Measurements from ENCODE around the gene ZNF593.
A peak's percentile ranks its signal among the peaks of the same experiment; 100 is the strongest.

ZNF593 gene
- 4.4 to 6.4 (median 4.5) reads per million in 3 donors for total RNA-seq

DNA sequence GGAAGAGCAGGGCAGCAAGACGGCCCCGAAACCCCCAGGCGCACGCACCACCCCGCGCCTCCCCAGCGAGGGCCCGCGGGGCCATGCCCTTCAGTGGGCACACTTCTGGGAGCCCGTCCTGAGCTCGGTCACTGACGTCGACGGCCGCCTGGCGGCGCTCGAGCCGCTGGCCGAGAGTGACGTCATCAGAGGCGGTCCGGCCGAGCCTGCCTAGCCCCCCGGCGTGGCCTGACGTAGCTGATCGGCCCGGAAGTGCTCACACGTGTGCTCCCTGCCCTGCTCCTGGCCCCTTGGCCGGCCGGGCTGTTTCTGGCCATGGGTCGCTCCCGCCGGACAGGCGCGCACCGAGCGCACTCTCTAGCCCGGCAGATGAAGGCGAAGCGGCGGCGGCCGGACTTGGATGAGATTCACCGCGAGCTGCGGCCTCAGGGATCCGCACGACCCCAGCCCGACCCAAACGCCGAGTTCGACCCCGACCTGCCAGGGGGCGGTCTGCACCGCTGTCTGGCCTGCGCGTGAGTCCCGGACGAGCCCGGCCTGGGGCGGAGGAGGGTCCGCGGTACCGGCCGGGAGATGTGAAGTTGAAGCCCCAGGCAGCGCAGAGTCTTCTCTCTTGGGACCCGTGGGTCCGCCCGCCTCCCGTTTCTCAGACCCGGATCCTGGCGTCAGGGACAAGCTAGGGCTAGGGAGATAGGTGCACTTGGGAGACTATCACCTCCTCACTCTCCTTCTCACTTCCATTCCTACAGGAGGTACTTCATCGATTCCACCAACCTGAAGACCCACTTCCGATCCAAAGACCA, at the start of gene ZNF593:
ZNF593 (plus strand) TSS at position 240 of the 803 bp plus-strand sequence; CDS start at position 316, 76 bp downstream.
- peak within 1 kb of the TSS; percentile 92 for H3K4me3 ChIP-seq (ENCODE audit: insufficient read depth, low read depth, low read length, poor library complexity, severe bottlenecking)
- DNase-seq = peak; percentile 65 to 82 (median 75)
- H3K4me1 ChIP-seq (ENCODE audit: control insufficient read depth, insufficient read depth, low read length, poor library complexity, severe bottlenecking) = peaks cover 6% of the 10 kb centered on the region
- H3K9me3 ChIP-seq (ENCODE audit: control insufficient read depth, low read length) = no peaks in the 10 kb centered on the region
- H3K36me3 ChIP-seq (ENCODE audit: control insufficient read depth, insufficient read depth, low read length) = no peaks in the 10 kb centered on the region
- H3K27ac ChIP-seq (ENCODE audit: insufficient read depth, low read length, poor library complexity, severe bottlenecking) = peak within 1 kb of the TSS; percentile 74
- no peaks in the 10 kb centered on the region for H3K27me3 ChIP-seq (replicated peaks; ENCODE audit: control insufficient read depth, insufficient read depth, low read length, poor library complexity, severe bottlenecking)

DNA sequence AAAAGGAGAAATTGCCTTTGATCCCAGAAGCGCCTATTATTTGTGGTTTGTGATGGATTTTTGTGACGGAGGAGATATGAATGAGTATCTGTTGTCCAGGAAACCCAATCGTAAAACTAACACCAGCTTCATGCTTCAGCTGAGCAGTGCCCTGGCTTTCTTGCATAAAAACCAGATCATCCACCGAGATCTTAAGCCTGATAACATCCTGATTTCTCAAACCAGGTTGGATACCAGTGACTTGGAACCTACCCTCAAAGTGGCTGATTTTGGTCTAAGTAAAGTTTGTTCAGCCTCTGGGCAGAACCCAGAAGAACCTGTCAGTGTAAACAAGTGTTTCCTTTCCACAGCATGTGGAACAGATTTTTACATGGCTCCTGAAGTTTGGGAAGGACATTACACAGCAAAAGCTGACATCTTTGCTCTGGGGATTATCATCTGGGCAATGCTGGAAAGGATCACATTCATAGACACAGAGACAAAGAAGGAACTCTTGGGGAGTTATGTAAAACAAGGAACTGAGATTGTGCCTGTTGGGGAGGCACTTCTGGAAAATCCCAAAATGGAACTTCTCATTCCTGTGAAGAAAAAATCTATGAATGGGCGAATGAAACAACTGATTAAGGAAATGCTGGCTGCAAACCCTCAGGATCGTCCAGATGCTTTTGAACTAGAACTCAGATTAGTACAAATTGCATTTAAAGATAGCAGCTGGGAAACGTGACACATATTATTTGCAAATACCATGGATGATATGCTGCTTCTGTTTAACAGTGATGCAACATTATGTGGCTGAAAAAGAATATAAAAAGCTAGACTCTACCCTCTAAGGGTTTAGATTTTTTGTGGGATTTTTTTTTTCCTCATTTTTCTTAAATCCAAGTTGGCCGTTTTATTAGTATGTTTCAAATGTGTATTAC, 47.6 kb upstream of the ZNF593 start:
- no peak overlapping the region for H3K27ac ChIP-seq (ENCODE audit: insufficient read depth, low read length, poor library complexity, severe bottlenecking)
- no peaks in the 10 kb centered on the region for H3K27me3 ChIP-seq (replicated peaks; ENCODE audit: control insufficient read depth, insufficient read depth, low read length, poor library complexity, severe bottlenecking)
- peaks cover 18% of the 10 kb centered on the region for H3K36me3 ChIP-seq (ENCODE audit: control insufficient read depth, insufficient read depth, low read length)
- no peak overlapping the region for H3K4me3 ChIP-seq (ENCODE audit: insufficient read depth, low read depth, low read length, poor library complexity, severe bottlenecking)
- no peaks in the 10 kb centered on the region for H3K9me3 ChIP-seq (ENCODE audit: control insufficient read depth, low read length)
- DNase-seq = no peak
- peaks cover 9% of the 10 kb centered on the region for H3K4me1 ChIP-seq (ENCODE audit: control insufficient read depth, insufficient read depth, low read length, poor library complexity, severe bottlenecking)

DNA sequence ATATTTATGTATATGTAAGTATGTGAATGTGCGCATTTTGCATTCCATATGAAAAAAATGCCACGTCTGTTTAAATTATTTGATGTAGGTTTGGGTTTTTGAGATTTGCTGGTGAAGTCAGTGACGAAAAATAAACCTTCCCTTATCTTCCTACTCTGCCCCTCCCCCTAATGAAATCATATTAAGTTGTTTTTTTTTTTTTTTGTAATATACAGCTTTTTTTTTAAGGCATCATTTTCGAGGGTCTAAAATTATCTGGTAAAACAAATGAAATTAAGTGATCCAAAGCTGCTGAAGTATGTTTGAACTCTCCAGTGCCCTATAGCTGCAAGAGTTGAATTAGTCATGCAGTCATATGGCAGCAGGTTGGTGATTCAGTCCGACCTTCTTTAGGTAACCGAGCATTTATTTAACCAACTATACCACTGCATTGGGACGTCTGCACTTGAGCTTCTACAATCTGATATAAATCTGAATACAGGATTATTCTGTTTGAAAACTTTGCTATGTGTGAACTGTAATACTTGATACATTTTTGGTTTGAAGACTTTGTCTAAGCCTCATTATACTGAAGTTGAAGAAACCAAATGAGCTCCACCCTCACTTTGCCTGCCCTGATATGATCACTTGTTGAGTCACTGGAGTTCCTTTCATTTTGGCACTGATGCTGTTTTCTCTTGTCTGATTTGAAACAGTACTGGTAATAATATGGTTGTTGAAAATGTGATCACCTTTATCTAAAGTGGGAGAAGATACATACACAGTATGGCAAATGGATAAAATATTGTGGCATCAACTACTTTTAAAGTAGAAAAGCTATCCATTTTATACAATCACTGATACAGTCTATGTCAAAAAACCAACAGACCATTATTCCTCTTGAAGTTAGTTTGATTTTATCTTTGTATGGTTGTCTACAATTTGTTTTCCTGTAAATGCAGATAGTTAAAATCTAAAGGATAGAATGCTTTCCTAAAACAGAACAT, 46.4 kb upstream of the ZNF593 start:
- no peaks in the 10 kb centered on the region for H3K9me3 ChIP-seq (ENCODE audit: control insufficient read depth, low read length)
- H3K4me3 ChIP-seq (ENCODE audit: insufficient read depth, low read depth, low read length, poor library complexity, severe bottlenecking) = no peak overlapping the region
- DNase-seq = no peak
- H3K36me3 ChIP-seq (ENCODE audit: control insufficient read depth, insufficient read depth, low read length) = peaks cover 18% of the 10 kb centered on the region
- no peaks in the 10 kb centered on the region for H3K27me3 ChIP-seq (replicated peaks; ENCODE audit: control insufficient read depth, insufficient read depth, low read length, poor library complexity, severe bottlenecking)
- peak overlapping the region; percentile 5 for H3K27ac ChIP-seq (ENCODE audit: insufficient read depth, low read length, poor library complexity, severe bottlenecking)
- H3K4me1 ChIP-seq (ENCODE audit: control insufficient read depth, insufficient read depth, low read length, poor library complexity, severe bottlenecking) = peaks cover 18% of the 10 kb centered on the region

DNA sequence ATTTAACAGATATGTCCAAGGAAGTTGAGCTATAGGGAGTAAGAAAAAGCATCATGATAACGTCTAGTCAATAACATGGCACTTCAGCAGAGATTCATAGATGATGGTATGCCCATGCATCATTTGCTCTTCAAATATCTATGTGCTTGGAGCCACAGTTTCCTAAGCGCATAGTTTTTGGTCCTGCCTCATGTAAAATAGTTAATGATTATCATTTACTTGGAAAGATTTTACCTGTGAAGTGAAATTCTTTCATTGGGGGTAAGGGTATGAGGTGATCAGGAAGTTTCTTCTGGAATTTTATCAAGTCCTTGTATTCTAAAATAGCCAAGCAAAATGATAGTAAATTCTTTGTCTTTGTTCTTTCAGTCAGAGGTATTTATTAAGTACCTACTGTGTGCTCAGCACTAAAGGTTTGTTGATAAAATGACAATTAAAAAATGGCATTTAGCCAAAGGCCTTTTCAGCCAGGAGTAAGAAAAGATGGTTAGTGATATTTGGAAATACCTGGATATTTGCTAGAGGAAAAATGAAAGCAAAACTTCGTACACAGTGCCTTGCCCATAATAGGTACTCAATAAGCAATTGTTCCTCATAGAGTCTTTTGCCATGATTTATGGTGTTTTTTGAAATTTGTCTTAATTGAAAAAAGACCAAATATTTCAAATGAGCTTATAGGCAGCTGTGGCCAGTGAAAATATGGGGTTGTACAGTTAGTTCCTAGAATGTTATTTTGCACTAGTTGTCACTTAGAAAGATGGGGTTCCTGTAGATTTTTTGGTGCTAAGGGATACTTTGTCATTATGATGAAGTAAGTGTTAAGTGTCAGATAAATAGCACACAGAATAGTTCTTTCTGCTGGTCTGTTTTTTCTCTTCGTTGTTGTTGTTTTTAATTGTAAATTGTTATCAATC, 45.0 kb upstream of the ZNF593 start:
- Histone ChIP-seq H3K36me3 (ENCODE audit: control insufficient read depth, insufficient read depth, low read length) (peaks cover 7% of the 10 kb centered on the region), H3K9me3 (ENCODE audit: control insufficient read depth, low read length) (no peaks in the 10 kb centered on the region), H3K27ac (ENCODE audit: insufficient read depth, low read length, poor library complexity, severe bottlenecking) (no peak overlapping the region), H3K4me3 (ENCODE audit: insufficient read depth, low read depth, low read length, poor library complexity, severe bottlenecking) (no peak overlapping the region), H3K27me3 (replicated peaks; ENCODE audit: control insufficient read depth, insufficient read depth, low read length, poor library complexity, severe bottlenecking) (no peaks in the 10 kb centered on the region), H3K4me1 (ENCODE audit: control insufficient read depth, insufficient read depth, low read length, poor library complexity, severe bottlenecking) (peaks cover 18% of the 10 kb centered on the region)
- no peak for DNase-seq

DNA sequence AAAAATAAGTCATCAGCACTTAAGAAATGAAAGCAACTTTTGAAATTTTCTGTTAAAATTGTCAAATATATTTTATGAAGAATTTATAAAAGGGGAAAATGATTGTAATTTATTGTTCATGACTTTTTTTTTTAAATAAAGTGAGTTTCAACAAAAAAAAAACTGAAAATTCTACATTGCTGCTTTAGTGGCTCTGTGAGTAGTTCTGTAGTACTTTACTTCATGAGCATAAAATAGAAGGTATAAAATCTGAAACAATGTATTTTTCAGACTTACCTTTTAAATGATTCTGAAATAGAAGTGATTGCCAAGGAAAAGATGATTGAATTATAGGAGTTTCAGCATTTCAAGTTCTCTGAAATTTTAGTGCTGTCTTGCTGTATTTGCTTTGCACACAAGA, 44.3 kb upstream of the ZNF593 start:
- no peaks in the 10 kb centered on the region for H3K27me3 ChIP-seq (replicated peaks; ENCODE audit: control insufficient read depth, insufficient read depth, low read length, poor library complexity, severe bottlenecking)
- no peaks in the 10 kb centered on the region for H3K36me3 ChIP-seq (ENCODE audit: control insufficient read depth, insufficient read depth, low read length)
- peak overlapping the region; percentile 56 for H3K27ac ChIP-seq (ENCODE audit: insufficient read depth, low read length, poor library complexity, severe bottlenecking)
- H3K9me3 ChIP-seq (ENCODE audit: control insufficient read depth, low read length) = no peaks in the 10 kb centered on the region
- no peak for DNase-seq
- peaks cover 18% of the 10 kb centered on the region for H3K4me1 ChIP-seq (ENCODE audit: control insufficient read depth, insufficient read depth, low read length, poor library complexity, severe bottlenecking)
- H3K4me3 ChIP-seq (ENCODE audit: insufficient read depth, low read depth, low read length, poor library complexity, severe bottlenecking) = no peak overlapping the region

DNA sequence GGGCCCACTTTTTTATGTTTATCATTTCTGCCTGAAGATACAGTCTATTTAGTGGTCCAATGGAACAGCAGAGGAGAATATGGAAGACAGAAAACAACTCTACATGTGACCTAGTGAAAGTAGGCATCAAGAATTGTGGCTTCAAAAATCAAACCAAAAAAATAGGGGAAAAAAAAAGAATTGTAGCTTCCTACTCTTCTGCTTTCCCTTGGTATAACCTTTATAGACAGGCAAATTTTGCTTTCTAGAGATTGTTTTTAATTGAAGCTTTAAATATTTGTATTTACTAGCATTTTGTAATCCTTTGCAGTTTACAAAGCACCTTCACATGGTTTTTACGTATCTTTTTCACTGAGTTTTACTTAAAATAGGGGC, 43.8 kb upstream of the ZNF593 start:
- Histone ChIP-seq H3K27me3 (replicated peaks; ENCODE audit: control insufficient read depth, insufficient read depth, low read length, poor library complexity, severe bottlenecking) (no peaks in the 10 kb centered on the region), H3K4me1 (ENCODE audit: control insufficient read depth, insufficient read depth, low read length, poor library complexity, severe bottlenecking) (peaks cover 18% of the 10 kb centered on the region), H3K27ac (ENCODE audit: insufficient read depth, low read length, poor library complexity, severe bottlenecking) (peak overlapping the region; percentile 56), H3K36me3 (ENCODE audit: control insufficient read depth, insufficient read depth, low read length) (no peaks in the 10 kb centered on the region), H3K9me3 (ENCODE audit: control insufficient read depth, low read length) (no peaks in the 10 kb centered on the region), H3K4me3 (ENCODE audit: insufficient read depth, low read depth, low read length, poor library complexity, severe bottlenecking) (peak overlapping the region; percentile 0)
- no peak for DNase-seq

DNA sequence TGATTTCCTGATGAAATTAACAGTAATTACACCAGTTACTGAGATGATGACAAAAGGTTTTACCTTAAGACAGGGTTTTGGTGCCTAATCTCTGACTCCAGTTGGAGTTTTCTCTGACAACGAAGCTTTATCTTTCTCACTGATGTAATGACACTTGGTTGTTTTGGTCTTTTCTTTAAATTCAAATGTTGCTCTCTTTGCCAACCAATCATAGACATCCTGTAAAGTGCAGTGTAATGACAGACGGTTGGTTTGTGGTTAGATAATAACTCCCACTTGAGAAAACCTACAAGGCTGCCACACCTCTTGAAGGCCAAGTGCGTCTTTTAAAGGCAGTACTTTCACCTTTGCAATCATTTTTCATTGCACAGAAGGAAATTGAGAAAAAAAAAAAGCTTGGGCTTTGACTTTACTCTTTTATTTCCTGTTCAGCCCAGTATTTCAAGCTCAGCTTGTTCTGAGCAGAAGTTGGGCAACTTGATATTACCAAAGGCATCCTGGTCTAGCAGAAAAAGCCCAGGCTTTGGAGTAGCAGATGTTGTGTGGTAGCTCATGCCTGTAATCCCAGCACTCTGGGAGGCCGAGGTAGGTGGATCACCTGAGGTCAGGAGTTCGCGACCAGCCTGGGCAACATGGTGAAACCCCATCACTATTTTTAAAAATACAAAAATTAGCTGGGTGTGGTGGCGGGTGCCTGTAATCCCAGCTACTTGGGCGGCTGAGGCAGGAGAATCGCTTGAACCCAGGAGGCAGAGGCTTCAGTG, 43.2 kb upstream of the ZNF593 start:
- peak overlapping the region; percentile 33 for H3K4me3 ChIP-seq (ENCODE audit: insufficient read depth, low read depth, low read length, poor library complexity, severe bottlenecking)
- H3K4me1 ChIP-seq (ENCODE audit: control insufficient read depth, insufficient read depth, low read length, poor library complexity, severe bottlenecking) = peaks cover 18% of the 10 kb centered on the region
- peak overlapping the region; percentile 61 for H3K27ac ChIP-seq (ENCODE audit: insufficient read depth, low read length, poor library complexity, severe bottlenecking)
- peak; percentile 31 to 54 (median 54) for DNase-seq
- no peaks in the 10 kb centered on the region for H3K27me3 ChIP-seq (replicated peaks; ENCODE audit: control insufficient read depth, insufficient read depth, low read length, poor library complexity, severe bottlenecking)
- H3K9me3 ChIP-seq (ENCODE audit: control insufficient read depth, low read length) = no peaks in the 10 kb centered on the region
- no peaks in the 10 kb centered on the region for H3K36me3 ChIP-seq (ENCODE audit: control insufficient read depth, insufficient read depth, low read length)

DNA sequence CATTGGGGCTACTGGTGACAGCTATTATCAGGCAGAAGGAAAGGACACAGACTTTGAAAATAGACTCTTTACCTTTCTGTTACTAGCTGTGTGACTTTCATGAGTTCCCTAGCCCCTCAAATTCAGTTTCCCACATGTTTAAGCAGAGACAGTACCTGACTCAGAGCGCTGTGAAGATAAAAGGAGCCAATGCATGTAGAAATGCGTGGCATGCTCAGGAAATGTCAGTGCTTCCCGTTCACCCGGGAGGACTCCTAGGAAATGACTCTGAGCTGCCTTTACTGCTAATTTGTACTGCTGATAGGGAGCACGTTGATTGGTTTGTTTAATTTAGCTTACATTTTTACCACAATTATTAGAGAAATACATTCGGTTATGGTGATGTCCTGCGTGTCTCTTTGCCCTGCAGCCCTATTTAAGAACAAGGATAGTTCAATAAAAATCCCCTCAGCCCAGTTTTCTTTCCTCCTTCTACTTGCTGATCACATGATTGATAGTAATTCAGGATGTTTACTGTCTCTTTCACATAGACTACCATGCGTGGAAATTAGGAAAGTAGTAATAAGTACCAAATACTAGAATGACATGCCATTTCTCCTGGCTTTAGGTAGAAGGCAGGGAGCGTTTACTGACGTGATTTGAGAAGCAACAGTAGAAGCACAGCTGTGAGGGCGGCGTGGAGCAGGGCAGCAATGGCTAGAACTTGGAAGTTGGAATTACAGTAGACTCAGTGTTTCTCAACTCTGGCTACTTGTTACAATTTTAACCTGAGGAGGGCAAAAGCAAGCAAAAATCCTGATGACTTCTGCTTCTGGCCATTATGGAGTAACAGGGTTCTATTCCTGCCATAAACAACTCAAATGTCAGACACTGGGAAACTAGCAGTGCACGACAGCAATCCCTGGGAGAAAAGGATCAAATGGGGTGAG, 42.2 kb upstream of the ZNF593 start:
- peaks cover 18% of the 10 kb centered on the region for H3K4me1 ChIP-seq (ENCODE audit: control insufficient read depth, insufficient read depth, low read length, poor library complexity, severe bottlenecking)
- no peak for DNase-seq
- no peaks in the 10 kb centered on the region for H3K36me3 ChIP-seq (ENCODE audit: control insufficient read depth, insufficient read depth, low read length)
- no peaks in the 10 kb centered on the region for H3K9me3 ChIP-seq (ENCODE audit: control insufficient read depth, low read length)
- H3K4me3 ChIP-seq (ENCODE audit: insufficient read depth, low read depth, low read length, poor library complexity, severe bottlenecking) = no peak overlapping the region
- H3K27me3 ChIP-seq (replicated peaks; ENCODE audit: control insufficient read depth, insufficient read depth, low read length, poor library complexity, severe bottlenecking) = no peaks in the 10 kb centered on the region
- no peak overlapping the region for H3K27ac ChIP-seq (ENCODE audit: insufficient read depth, low read length, poor library complexity, severe bottlenecking)

Data from effector memory CD4-positive, alpha-beta T cell (primary cell).